LHCN-M2 (cell line): ENCODE data around the gene GTF2A1L. TPM values are rescaled to one million over a fixed set of nuclear protein-coding genes. Genes with fewer than 3 reads are reported as not detected.
A peak's percentile ranks its signal among the peaks of the same experiment; 100 is the strongest.
"Not testable (repeated sequence)": the region's sequence is repeated elsewhere in the genome, so short reads cannot be mapped to it uniquely, and the experiment has no call there.

Source experiments
- DNase-seq: peaks from one replicate; pipeline ENCODE4 v3.0.0-alpha.2; 2012; ENCODE audit warnings: low read depth
- polyA plus RNA-seq: library from polyadenylated mRNA; unstranded; fragments of >200 nt; gene quantifications from one replicate; pipeline ENCODE4 v1.2.1, GENCODE V29; 2012; ENCODE audit warnings: missing spikeins
- total RNA-seq: library from RNA; depleted of rRNA; stranded (reverse); fragments of >200 nt; gene quantifications from 2 replicates; pipeline ENCODE4 v1.2.3, GENCODE V29; 2014; rRNA removed

The GTF2A1L gene, protein sequence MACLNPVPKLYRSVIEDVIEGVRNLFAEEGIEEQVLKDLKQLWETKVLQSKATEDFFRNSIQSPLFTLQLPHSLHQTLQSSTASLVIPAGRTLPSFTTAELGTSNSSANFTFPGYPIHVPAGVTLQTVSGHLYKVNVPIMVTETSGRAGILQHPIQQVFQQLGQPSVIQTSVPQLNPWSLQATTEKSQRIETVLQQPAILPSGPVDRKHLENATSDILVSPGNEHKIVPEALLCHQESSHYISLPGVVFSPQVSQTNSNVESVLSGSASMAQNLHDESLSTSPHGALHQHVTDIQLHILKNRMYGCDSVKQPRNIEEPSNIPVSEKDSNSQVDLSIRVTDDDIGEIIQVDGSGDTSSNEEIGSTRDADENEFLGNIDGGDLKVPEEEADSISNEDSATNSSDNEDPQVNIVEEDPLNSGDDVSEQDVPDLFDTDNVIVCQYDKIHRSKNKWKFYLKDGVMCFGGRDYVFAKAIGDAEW
- total RNA-seq: 0.19 and 0.23 TPM in 2 replicates
- polyA plus RNA-seq: not detected

GRCh38 chr2:48617618-48618017 lies at the start of gene GTF2A1L:
GTF2A1L (plus strand) TSS chr2:48617856; CDS start chr2:48617875, 19 bp downstream.
- DNase-seq: no peak

- no peak for DNase-seq
These were observed 49.1 kb upstream of the GTF2A1L start for GRCh38 chr2:48568547-48568946.

DNA sequence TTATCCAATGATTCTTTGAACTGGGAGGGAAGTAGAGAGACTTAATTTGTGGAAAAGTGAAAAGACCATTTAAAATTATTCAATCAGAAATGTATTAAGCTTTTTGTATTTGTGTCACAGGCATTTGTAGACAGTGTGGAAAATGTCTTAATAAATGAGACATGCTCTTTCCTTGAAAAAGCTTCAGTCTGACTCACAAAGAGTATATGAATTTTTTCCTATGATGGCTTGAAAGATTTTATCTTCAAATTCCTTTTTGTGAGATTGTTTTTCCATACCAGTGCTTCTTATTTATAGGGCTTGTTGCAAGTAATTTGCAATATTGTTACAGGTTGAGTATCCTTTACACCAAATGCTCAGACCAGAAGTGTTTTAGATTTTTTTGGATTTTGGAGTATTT lies 48.2 kb upstream of the GTF2A1L start:
- no peak for DNase-seq

DNA sequence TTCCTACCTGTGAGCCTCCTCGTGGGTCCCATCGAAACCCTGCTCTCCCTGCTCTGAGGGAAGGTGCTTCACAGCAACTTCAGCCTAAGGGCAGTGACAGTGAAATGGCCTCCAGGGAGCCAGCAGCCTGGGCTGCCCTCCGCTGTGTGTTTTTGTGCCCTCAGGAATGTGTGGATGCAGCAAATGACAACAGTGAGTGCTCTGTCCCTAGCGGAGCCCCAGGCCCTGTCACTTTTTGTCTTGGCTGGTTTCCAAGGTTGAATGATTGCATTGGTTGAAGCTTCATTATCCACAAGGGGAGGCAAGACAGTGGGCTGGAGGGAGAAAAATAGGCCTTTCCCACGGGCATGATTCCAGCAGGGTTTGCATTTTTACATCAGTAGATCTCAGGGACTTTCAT lies 44.8 kb upstream of the GTF2A1L start:
- no peak for DNase-seq

- no peak for DNase-seq
These were observed 43.0 kb upstream of the GTF2A1L start for GRCh38 chr2:48574353-48575287.

GRCh38 chr2:48578313-48578712 lies 39.3 kb upstream of the GTF2A1L start:
- no peak for DNase-seq

DNA sequence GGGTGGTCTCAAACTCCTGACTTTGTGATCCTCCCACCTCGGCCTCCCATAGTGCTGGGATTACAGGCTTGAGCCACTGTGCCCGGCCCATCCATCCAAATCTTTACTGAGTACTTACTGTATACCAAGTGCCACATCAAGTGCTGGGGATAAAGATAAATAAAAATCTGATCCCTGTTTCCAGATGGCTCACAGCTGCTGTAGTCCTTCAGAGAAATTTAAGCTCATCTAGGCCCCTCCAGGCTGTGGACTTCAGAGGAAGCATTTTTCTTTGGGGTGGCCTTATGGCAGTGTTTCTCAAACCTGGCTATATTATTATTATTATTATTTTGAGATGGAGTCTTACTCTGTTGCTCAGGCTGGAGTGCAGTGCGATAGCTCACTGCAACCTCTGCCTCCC lies 33.7 kb upstream of the GTF2A1L start:
- DNase-seq: no peak

GRCh38 chr2:48584551-48584950 lies 33.1 kb upstream of the GTF2A1L start:
- DNase-seq: no peak

DNA sequence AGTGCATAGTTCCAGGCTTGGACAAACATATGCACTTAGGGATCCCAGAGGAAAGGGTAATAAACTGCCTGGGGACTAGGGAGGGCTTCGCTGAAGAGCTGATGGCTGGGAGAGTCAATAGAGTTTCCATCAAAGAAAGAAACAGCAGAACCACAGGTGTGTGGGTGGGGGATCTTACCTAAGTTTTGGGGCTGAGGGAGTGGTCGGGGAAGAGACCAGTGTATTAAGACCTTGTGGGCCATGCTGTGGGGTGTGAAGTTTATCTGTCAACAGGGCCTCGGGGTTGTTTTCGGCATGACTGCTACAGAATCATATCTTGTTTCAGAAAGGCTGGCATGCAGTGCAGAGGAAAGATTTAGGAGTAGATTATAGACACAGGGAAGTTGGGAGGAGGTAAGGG lies 31.2 kb upstream of the GTF2A1L start:
- DNase-seq: no peak

DNA sequence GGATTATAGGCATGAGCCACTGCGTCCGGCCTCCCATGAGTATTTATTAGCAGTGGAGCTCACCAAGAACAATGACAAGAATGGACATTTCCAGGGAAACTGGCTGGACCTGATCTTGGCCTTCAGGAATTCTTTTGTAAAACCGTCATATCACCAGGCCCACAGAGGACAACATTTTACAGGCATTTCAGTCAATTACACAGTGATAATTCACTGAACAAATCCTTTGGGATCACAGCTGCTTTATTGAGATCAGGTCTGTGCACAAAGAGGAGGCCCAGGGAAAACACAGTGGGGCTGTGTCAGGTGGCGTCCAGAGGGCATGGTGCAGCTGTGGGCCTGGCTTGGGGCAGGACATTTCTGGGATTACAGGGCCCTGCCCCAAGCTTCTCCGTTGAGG lies 30.1 kb upstream of the GTF2A1L start:
- DNase-seq: no peak

- no peak for DNase-seq
These were observed 29.7 kb upstream of the GTF2A1L start for GRCh38 chr2:48587961-48588360.

- no peak for DNase-seq
These were observed 28.9 kb upstream of the GTF2A1L start for GRCh38 chr2:48588745-48589144.

GRCh38 chr2:48589170-48589767 lies 28.4 kb upstream of the GTF2A1L start:
- peak; percentile 34 for DNase-seq

DNA sequence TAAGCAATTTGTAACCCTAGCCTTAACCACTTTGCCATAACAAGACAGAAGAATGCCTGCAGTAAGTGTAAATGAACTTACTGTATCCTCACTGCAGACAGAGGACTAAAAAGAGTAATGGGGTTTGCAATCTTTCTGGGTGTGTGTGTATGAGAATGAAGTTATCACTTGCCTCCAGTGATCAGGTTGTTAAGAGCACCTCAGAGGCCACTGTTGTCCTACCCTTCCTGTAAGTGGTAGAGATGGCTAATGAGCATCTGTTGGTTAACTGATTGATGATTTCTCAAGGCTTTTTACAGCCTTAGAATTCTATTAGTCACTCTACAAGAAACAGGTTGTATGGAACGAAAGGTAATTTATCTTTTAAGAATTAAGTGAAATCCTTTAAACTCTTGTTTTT lies 27.6 kb upstream of the GTF2A1L start:
- DNase-seq: no peak

GRCh38 chr2:48592067-48592466 lies 25.6 kb upstream of the GTF2A1L start:
- no peak for DNase-seq

DNA sequence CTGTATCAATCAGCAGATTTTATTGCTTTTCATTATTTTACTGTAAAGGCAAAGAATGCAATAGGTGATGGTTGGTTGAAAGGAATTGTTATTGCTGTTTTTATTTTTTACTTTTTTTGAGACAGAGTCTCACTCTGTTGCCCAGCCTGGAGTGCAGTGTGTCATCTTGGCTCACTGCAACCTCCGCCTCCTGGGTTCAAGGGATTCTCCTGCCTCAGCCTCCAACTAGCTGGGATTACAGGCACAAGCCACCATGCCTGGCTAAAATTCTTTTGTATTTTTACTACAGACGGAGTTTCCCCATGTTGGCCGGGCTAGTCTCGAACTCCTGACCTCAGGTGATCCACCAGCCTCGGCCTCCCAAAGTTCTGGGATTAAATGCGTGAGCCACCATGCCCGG lies 20.9 kb upstream of the GTF2A1L start:
- not testable (repeated sequence) for DNase-seq

GRCh38 chr2:48597492-48597891 lies 20.2 kb upstream of the GTF2A1L start:
- no peak for DNase-seq

DNA sequence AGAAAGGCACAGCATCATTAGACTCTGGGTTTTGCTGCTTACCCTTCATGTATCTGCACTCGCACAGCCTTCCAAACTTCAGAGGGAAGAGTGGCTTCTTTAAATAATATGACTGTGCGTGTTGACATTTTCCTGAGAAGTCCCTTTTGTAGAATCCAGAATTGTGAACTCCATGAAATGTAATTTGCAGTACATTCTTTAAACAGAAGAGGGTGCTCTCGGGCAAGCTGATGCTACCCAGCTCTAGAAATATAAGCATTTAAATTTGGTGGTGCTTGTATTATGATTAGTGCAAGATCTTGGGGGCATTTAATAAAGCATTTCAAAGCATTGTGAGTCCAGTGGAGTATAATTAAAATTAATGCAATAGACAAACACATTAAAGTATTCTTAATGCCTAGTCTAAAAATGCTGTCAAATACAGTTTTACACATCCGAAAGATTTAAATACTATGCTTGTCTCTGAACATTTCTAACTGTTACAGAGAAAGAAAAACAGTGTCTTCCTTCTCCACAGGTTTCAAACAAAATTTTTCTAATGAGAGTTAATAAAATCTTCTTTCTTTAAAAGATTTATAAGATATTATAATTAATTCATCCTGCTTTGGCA lies 17.3 kb upstream of the GTF2A1L start:
- DNase-seq: peak; percentile 37

DNA sequence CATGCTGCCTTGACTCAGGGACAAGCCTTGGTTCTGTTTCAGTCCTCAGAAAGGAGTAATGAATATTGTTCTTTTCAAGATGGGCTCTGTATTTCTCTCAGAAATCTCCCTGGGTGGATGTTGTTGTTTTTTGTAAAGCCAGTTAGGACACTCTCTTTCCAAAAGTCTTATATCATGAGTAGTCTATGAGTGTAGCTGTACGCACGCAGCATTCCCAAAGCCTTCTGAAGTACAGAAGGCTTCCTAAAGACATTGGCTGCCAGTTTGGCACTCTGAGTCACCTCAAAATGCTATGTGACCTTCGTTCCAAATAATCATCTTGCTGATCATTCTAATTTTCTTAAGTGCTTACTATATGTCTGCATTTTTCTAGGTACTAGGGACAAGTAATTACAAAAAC lies 16.7 kb upstream of the GTF2A1L start:
- DNase-seq: peak; percentile 30

DNA sequence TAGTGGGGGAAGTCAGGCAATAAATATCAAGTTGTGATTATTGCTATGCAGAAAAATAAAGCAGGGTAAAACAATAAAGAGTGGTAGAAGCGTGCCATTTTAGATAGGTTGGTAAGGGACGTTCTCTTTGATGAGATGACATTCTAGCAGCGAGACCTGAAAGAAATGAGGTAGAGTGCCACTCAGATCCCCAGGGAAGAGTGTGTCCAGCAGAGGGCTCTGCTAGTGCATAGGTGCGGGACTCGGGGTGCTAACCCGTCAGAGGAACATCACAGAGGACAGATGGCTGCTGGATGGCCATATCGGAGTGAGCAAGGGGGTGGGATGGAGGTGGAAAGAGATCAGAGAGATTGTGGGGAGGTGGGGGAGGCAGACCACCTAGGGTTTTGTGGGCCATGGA lies 16.3 kb upstream of the GTF2A1L start:
- DNase-seq: peak; percentile 5

DNA sequence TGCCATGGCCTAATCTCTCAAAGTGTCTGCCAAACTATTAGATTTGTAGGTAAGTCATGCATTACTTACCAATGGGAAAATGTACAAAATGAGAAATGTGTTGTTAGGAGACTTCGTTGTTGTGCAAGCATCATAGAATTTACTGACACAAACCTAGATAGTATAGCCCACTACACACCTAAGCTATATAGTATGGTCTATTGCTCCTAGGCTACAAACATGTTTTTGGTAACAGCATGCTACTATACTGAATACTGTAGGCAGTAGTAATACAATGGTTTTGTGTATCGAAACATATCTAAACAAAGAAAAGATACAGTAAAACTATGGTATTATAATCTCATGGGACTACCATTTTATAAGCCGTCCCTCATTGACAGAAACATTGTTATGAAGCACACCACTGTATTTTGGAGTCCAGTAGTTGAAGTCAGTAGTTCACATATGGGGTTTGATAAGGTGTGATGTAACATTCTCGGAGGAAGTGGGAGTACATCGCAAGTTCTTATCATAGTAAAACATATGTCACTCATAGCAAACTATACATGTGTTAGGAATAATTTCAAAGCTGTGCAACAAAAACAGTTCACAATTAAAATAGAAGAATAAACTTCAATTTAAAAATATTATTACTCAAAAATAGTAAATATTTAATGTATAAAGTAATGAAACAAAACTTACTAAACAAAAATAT lies 12.0 kb upstream of the GTF2A1L start:
- no peak for DNase-seq
